ENCODE results near the gene ADISSP. TPM values are rescaled to one million over a fixed set of nuclear protein-coding genes. Genes with fewer than 3 reads are reported as not detected.

Gene ADISSP
- polyA plus RNA-seq, 1 experiment, result 34.3 TPM

- H3K27me3 ChIP-seq (ENCODE audit: control insufficient read depth, insufficient read depth, low read length), result no peaks in the 10 kb centered on the region
- peaks cover 2% of the 10 kb centered on the region; the same call in 1 of the 2 replicates for H3K36me3 ChIP-seq (ENCODE audit: control insufficient read depth, insufficient read depth, low read length)
- DNase-seq (ENCODE audit: low read depth), result no peak
- ChIA-PET POLR2A (no interaction called here), CTCF (interaction anchor here (0.6 to 6.7 kb wide), 27 partner anchors 9 to 358 kb away, joined by 3 to 51 read pairs (median 4); partner anchors contain the start of genes ADISSP, AP5S1, CENPB and HSPA12B)
- TF ChIP-seq CTCF (IDR thresholded peaks at IDR 0.05; ENCODE audit: insufficient read depth, low read depth, low read length), result no peak
- H3K4me3 ChIP-seq (ENCODE audit: low read depth, low read length), result no peak overlapping the region
These were observed 15.2 kb downstream of the ADISSP start for GRCh38 chr20:3752386-3752759.

- POLR2A ChIA-PET, result no interaction called here
- DNase-seq (ENCODE audit: low read depth), result no peak
- no peak for TF ChIP-seq CTCF (IDR thresholded peaks at IDR 0.05; ENCODE audit: insufficient read depth, low read depth, low read length)
- no peaks in the 10 kb centered on the region for H3K27me3 ChIP-seq (ENCODE audit: control insufficient read depth, insufficient read depth, low read length)
- H3K36me3 ChIP-seq (ENCODE audit: control insufficient read depth, insufficient read depth, low read length), result peaks cover 2% of the 10 kb centered on the region; the same call in 1 of the 2 replicates
- CTCF ChIA-PET, result interaction anchor here (0.6 to 6.7 kb wide), 12 partner anchors 11 to 334 kb away, joined by 3 to 51 read pairs (median 4); partner anchors contain the start of genes ADISSP, AP5S1 and SPEF1
- H3K4me3 ChIP-seq (ENCODE audit: low read depth, low read length), result no peak overlapping the region
These were observed 15.7 kb downstream of the ADISSP start for GRCh38 chr20:3751675-3752385.

- CTCF ChIA-PET, result interaction anchor here (0.6 to 1.5 kb wide), 6 partner anchors 35 to 334 kb away, joined by 3 to 5 read pairs (median 4); partner anchors contain the start of gene AP5S1
- POLR2A ChIA-PET, result no interaction called here
- Histone ChIP-seq H3K27me3 (ENCODE audit: control insufficient read depth, insufficient read depth, low read length) (no peaks in the 10 kb centered on the region), H3K36me3 (ENCODE audit: control insufficient read depth, insufficient read depth, low read length) (peaks cover 2% of the 10 kb centered on the region; the same call in 1 of the 2 replicates), H3K4me3 (ENCODE audit: low read depth, low read length) (no peak overlapping the region)
- no peak for DNase-seq (ENCODE audit: low read depth)
- no peak for TF ChIP-seq CTCF (IDR thresholded peaks at IDR 0.05; ENCODE audit: insufficient read depth, low read depth, low read length)
These were observed 16.3 kb downstream of the ADISSP start for GRCh38 chr20:3751305-3751674.

- no peaks in the 10 kb centered on the region for H3K36me3 ChIP-seq (ENCODE audit: control insufficient read depth, insufficient read depth, low read length)
- ChIA-PET CTCF (interaction anchor here (0.5 to 2.1 kb wide), 7 partner anchors 13 to 73 kb away, joined by 3 to 6 read pairs (median 4); partner anchors contain the start of genes AP5S1 and CENPB), POLR2A (no interaction called here)
- peak; percentile 31; the same call in 1 of the 2 replicates for TF ChIP-seq CTCF (IDR thresholded peaks at IDR 0.05; ENCODE audit: insufficient read depth, low read depth, low read length)
- DNase-seq (ENCODE audit: low read depth), result no peak
- no peak overlapping the region for H3K4me3 ChIP-seq (ENCODE audit: low read depth, low read length)
- H3K27me3 ChIP-seq (ENCODE audit: control insufficient read depth, insufficient read depth, low read length), result no peaks in the 10 kb centered on the region
These were observed 17.6 kb downstream of the ADISSP start for GRCh38 chr20:3749689-3750531.

Measured in BJ (cell line).